WTC11 (cell line): ENCODE measurements around the gene LUC7L3. TPM values are rescaled to one million over a fixed set of nuclear protein-coding genes. Genes with fewer than 3 reads are reported as not detected.

Experiments used
- ATAC-seq: fragments of 200-7000 bp; cut with Tn5 transposase; 2 replicates; pipeline ENCODE4 v1.10.0; 2021; ENCODE audit warnings: mild to moderate bottlenecking, moderate library complexity
- CTCF ChIA-PET: fragments of 300-600 bp; sonication (Branson Sonifier 250); formaldehyde crosslinking; loops from one replicate; lab custom pipeline; 2021; ENCODE audit warnings: antibody characterized with exemption; lab: Charles Lee
- POLR2A ChIA-PET: fragments of 350-600 bp; sonication (Branson Sonifier 250); formaldehyde crosslinking; loops from one replicate; lab custom pipeline; 2021; ENCODE audit warnings: antibody characterized with exemption; lab: Charles Lee
- DNase-seq: peaks from one replicate; pipeline ENCODE4 v3.0.0; 2021; ENCODE audit warnings: low spot score
- H3K27ac Mint-ChIP-seq: 2 replicates; pipeline ENCODE4 v1.8.0; 2021; ENCODE audit warnings: mixed read lengths
- H3K27me3 Mint-ChIP-seq: 2 replicates; pipeline ENCODE4 v1.8.0; 2021; ENCODE audit warnings: low read depth, mild to moderate bottlenecking, moderate library complexity, mixed read lengths
- H3K36me3 Mint-ChIP-seq: 2 replicates; pipeline ENCODE4 v1.8.0; 2021; ENCODE audit warnings: mixed read lengths
- H3K4me1 Mint-ChIP-seq: 2 replicates; pipeline ENCODE4 v1.8.0; 2022; ENCODE audit warnings: mixed read lengths
- H3K4me3 Mint-ChIP-seq: 2 replicates; pipeline ENCODE4 v1.8.0; 2021; ENCODE audit warnings: mild to moderate bottlenecking, moderate library complexity, mixed read lengths
- H3K9me3 Mint-ChIP-seq: 2 replicates; pipeline ENCODE4 v1.8.0; 2021; ENCODE audit warnings: mixed read lengths
- JAZF1 ChIP-seq: fragments of 250-450 bp; sonication (Bioruptor Pico); IDR thresholded peaks from 2 replicates; pipeline ENCODE4 v1.9.0; 2021; ENCODE audit warnings: moderate library complexity, mild to moderate bottlenecking, inconsistent platforms
- KAT7 ChIP-seq: sonication (generic); formaldehyde crosslinking; IDR thresholded peaks from 2 replicates; pipeline ENCODE4 v1.8.1; 2023; ENCODE audit warnings: missing genetic modification reagents, mild to moderate bottlenecking, borderline replicate concordance
- MXD4 ChIP-seq: fragments of 250-450 bp; sonication (Bioruptor Pico); IDR thresholded peaks from 2 replicates; pipeline ENCODE4 v1.8.0; 2021; ENCODE audit warnings: mild to moderate bottlenecking, moderate library complexity, borderline replicate concordance
- MYBL2 ChIP-seq: sonication (generic); formaldehyde crosslinking; IDR thresholded peaks from 2 replicates; pipeline ENCODE4 v1.8.1; 2023; ENCODE audit warnings: mild to moderate bottlenecking, moderate library complexity, missing genetic modification reagents
- NFYB ChIP-seq: sonication (generic); formaldehyde crosslinking; conservative IDR thresholded peaks from 2 replicates; pipeline ENCODE4 v1.8.0; 2022; ENCODE audit warnings: low read depth, missing genetic modification reagents
- NR3C1 ChIP-seq: sonication (generic); formaldehyde crosslinking; conservative IDR thresholded peaks from 2 replicates; pipeline ENCODE4 v1.8.1; 2023; ENCODE audit warnings: low read depth, mild to moderate bottlenecking, missing genetic modification reagents
- OVOL2 ChIP-seq: fragments of 250-450 bp; sonication (Bioruptor Pico); IDR thresholded peaks from 2 replicates; pipeline ENCODE4 v1.9.0; 2021; ENCODE audit warnings: mild to moderate bottlenecking, borderline replicate concordance
- RORB ChIP-seq: fragments of 250-450 bp; sonication (Bioruptor Pico); IDR thresholded peaks from 2 replicates; pipeline ENCODE4 v1.9.0; 2021; ENCODE audit warnings: mild to moderate bottlenecking
- TEAD4 ChIP-seq: sonication (generic); formaldehyde crosslinking; IDR thresholded peaks from 2 replicates; pipeline ENCODE4 v1.8.0; 2022; ENCODE audit warnings: mild to moderate bottlenecking, missing genetic modification reagents
- ZNF263 ChIP-seq: sonication (generic); formaldehyde crosslinking; IDR thresholded peaks from 2 replicates; pipeline ENCODE4 v1.8.1; 2022; ENCODE audit warnings: low read depth, mild to moderate bottlenecking, moderate library complexity, missing genetic modification reagents
- total RNA-seq: library from RNA; stranded (reverse); gene quantifications from 3 replicates; pipeline ENCODE4 v1.2.3, GENCODE V29; 2021
- TF ChIP-seq, protein P1 (sequence below): sonication (generic); formaldehyde crosslinking; IDR thresholded peaks from 2 replicates; pipeline ENCODE4 v1.8.1; 2022; ENCODE audit warnings: low read depth, missing genetic modification reagents, borderline replicate concordance
- TF ChIP-seq, protein P2 (sequence below): sonication (generic); formaldehyde crosslinking; IDR thresholded peaks from 2 replicates; pipeline ENCODE4 v1.8.0; 2023; ENCODE audit warnings: missing genetic modification reagents
- TF ChIP-seq, protein P3 (sequence below): sonication (generic); formaldehyde crosslinking; IDR thresholded peaks from 2 replicates; pipeline ENCODE4 v1.8.0; 2022; ENCODE audit warnings: mild to moderate bottlenecking, missing genetic modification reagents
- TF ChIP-seq, protein P4 (sequence below): sonication (generic); formaldehyde crosslinking; IDR thresholded peaks from 2 replicates; pipeline ENCODE4 v1.8.0; 2022; ENCODE audit warnings: mild to moderate bottlenecking, missing genetic modification reagents
- TF ChIP-seq, protein P5 (sequence below): fragments of 250-450 bp; sonication (Bioruptor Pico); IDR thresholded peaks from 2 replicates; pipeline ENCODE4 v1.9.0; 2021; ENCODE audit warnings: moderate library complexity, mild to moderate bottlenecking, inconsistent platforms, borderline replicate concordance
- TF ChIP-seq, protein P6 (sequence below): fragments of 250-450 bp; sonication (Bioruptor Pico); IDR thresholded peaks from 2 replicates; pipeline ENCODE4 v1.9.0; 2021; ENCODE audit warnings: mild to moderate bottlenecking
- TF ChIP-seq, protein P7 (sequence below): sonication (generic); formaldehyde crosslinking; IDR thresholded peaks from 2 replicates; pipeline ENCODE4 v1.8.0; 2022; ENCODE audit warnings: mild to moderate bottlenecking, missing genetic modification reagents
- TF ChIP-seq, protein P8 (sequence below): fragments of 250-450 bp; sonication (Bioruptor Pico); conservative IDR thresholded peaks from 2 replicates; pipeline ENCODE4 v1.9.0; 2021; ENCODE audit warnings: mild to moderate bottlenecking
- TF ChIP-seq, protein P9 (sequence below): sonication (generic); formaldehyde crosslinking; IDR thresholded peaks from 2 replicates; pipeline ENCODE4 v1.8.1; 2023; ENCODE audit warnings: mild to moderate bottlenecking, missing genetic modification reagents, moderate library complexity

The LUC7L3 gene
- total RNA-seq, 1 experiment from 2014 or later, result 190 TPM

DNA sequence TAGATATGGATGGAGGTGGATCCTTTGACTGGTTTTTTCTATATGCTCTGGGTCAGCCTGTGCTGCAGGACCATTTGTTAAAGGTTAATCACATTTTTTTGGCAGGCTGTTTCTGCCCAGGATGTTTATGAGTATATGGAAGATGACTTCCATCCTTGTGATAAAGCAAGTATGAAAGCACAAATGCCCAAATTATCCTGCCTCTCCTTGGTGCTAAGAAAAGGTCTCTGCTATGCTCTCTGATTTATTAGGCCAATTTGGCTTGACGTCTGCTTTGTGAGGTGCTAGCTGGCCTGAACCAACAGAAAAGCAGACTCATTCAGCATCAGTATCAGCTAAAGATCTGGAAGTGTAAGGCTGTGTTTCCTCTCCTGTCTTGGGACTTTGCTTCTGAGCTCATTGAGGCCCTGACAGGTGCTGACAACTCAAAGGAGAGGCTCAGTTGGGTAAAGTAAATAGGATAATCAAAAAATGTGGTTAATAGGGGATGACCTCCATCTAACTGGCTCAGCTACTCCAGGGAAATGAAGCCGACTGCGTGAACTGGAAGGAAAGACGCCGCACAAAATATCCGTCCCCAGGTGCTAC, 26.9 kb upstream of the LUC7L3 start:
- ATAC-seq (no peak), DNase-seq (no peak)
- Mint-ChIP-seq H3K4me3 (no peak overlapping the region), H3K4me1 (peaks cover 12% of the 10 kb centered on the region), H3K27ac (no peak overlapping the region), H3K9me3 (no peaks in the 10 kb centered on the region), H3K36me3 (peaks cover 32% of the 10 kb centered on the region), H3K27me3 (no peaks in the 10 kb centered on the region)
- POLR2A ChIA-PET, result interaction anchor here (1.2 kb wide), 1 partner anchor 52 kb away, joined by 3 read pairs; no protein-coding TSS in a partner anchor
- CTCF ChIA-PET, result interaction anchor here (0.5 to 3.6 kb wide), 7 partner anchors 8 to 206 kb away, joined by 3 to 20 read pairs (median 4); no protein-coding TSS in a partner anchor
- no peak for TF ChIP-seq NFYB (CRISPR knock-in tag)
- TF ChIP-seq, protein P1, sequence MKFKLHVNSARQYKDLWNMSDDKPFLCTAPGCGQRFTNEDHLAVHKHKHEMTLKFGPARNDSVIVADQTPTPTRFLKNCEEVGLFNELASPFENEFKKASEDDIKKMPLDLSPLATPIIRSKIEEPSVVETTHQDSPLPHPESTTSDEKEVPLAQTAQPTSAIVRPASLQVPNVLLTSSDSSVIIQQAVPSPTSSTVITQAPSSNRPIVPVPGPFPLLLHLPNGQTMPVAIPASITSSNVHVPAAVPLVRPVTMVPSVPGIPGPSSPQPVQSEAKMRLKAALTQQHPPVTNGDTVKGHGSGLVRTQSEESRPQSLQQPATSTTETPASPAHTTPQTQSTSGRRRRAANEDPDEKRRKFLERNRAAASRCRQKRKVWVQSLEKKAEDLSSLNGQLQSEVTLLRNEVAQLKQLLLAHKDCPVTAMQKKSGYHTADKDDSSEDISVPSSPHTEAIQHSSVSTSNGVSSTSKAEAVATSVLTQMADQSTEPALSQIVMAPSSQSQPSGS (CRISPR knock-in tag), result no peak
- TF ChIP-seq, protein P2, sequence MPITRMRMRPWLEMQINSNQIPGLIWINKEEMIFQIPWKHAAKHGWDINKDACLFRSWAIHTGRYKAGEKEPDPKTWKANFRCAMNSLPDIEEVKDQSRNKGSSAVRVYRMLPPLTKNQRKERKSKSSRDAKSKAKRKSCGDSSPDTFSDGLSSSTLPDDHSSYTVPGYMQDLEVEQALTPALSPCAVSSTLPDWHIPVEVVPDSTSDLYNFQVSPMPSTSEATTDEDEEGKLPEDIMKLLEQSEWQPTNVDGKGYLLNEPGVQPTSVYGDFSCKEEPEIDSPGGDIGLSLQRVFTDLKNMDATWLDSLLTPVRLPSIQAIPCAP, result no peak
- TF ChIP-seq, protein P3, sequence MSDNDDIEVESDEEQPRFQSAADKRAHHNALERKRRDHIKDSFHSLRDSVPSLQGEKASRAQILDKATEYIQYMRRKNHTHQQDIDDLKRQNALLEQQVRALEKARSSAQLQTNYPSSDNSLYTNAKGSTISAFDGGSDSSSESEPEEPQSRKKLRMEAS (CRISPR knock-in tag), result no peak
- TF ChIP-seq, protein P4, sequence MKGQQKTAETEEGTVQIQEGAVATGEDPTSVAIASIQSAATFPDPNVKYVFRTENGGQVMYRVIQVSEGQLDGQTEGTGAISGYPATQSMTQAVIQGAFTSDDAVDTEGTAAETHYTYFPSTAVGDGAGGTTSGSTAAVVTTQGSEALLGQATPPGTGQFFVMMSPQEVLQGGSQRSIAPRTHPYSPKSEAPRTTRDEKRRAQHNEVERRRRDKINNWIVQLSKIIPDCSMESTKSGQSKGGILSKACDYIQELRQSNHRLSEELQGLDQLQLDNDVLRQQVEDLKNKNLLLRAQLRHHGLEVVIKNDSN (CRISPR knock-in tag), result no peak
- TF ChIP-seq, protein P5, sequence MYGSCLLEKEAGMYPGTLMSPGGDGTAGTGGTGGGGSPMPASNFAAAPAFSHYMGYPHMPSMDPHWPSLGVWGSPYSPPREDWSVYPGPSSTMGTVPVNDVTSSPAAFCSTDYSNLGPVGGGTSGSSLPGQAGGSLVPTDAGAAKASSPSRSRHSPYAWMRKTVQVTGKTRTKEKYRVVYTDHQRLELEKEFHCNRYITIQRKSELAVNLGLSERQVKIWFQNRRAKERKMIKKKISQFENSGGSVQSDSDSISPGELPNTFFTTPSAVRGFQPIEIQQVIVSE (CRISPR knock-in tag), result no peak
- no peak for TF ChIP-seq ZNF263 (CRISPR knock-in tag)
- TF ChIP-seq, protein P6, sequence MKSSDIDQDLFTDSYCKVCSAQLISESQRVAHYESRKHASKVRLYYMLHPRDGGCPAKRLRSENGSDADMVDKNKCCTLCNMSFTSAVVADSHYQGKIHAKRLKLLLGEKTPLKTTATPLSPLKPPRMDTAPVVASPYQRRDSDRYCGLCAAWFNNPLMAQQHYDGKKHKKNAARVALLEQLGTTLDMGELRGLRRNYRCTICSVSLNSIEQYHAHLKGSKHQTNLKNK (CRISPR knock-in tag), result no peak

DNA sequence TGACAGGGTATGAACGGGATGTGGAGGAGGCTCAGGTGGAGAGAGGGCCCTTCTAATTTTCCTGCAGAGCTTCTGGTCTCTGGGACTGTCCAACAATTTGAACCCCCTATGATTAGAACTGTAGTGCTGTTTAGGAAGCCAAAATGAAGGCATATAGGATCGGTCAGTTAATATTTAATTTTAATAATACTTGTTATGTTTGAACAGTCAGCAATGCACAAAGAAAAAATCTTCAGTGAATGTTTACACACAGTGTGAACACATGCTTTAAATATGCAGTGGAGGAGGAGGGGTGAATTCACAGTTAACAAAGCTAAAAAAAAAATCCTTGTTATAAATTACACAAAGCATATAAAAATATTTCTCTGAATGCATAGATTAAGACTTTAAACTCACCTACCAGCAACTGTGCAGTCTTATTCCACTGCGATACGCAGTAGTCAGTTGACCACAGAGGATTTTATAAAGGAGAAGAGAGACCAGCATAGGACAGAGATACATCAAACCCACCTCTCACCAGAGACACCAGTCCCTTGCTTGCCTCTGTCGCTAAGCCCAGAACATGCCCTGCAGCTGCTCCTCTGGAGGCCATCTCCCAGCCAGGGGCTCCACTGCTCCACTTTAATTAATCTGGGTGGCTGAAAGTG, 26.2 kb upstream of the LUC7L3 start:
- Mint-ChIP-seq H3K27me3 (no peaks in the 10 kb centered on the region), H3K4me1 (peaks cover 12% of the 10 kb centered on the region), H3K36me3 (peaks cover 37% of the 10 kb centered on the region), H3K27ac (no peak overlapping the region), H3K9me3 (no peaks in the 10 kb centered on the region), H3K4me3 (no peak overlapping the region)
- ChIA-PET POLR2A (no interaction called here), CTCF (interaction anchor here (0.5 to 3.6 kb wide), 6 partner anchors 9 to 193 kb away, joined by 3 to 20 read pairs (median 3); no protein-coding TSS in a partner anchor)
- ATAC-seq, result no peak
- DNase-seq, result no peak
- TF ChIP-seq, protein P7, sequence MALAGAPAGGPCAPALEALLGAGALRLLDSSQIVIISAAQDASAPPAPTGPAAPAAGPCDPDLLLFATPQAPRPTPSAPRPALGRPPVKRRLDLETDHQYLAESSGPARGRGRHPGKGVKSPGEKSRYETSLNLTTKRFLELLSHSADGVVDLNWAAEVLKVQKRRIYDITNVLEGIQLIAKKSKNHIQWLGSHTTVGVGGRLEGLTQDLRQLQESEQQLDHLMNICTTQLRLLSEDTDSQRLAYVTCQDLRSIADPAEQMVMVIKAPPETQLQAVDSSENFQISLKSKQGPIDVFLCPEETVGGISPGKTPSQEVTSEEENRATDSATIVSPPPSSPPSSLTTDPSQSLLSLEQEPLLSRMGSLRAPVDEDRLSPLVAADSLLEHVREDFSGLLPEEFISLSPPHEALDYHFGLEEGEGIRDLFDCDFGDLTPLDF, result no peak
- TF ChIP-seq JAZF1 (CRISPR knock-in tag) (no peak), RORB (CRISPR knock-in tag) (no peak), NR3C1 (CRISPR knock-in tag) (no peak)

DNA sequence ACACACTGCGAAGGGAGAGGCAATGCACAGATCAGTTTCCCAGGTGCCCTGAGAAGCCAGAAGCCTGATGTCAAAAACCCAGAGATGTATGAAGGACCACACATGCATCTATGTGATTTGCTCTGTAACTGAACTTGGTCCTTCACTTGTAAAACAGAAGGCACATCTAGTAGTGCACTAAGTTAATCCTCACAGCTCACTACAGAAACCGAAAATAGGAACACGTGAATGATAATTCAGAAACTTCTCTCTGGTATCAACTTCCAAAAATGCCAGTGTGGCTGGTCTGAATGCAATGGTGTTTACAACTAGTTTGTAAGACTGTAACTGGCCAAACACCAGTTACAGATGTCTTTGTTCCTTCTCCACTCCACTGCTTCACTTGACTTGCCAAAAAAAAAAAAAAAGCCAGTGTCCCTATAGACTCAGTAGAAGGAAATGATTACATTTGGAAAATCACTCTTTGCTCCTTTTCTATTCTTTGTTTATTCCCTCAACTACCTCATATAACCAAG, 23.0 kb upstream of the LUC7L3 start:
- Mint-ChIP-seq H3K9me3 (no peaks in the 10 kb centered on the region), H3K27ac (no peak overlapping the region), H3K36me3 (peaks cover 53% of the 10 kb centered on the region), H3K4me3 (no peak overlapping the region), H3K27me3 (no peaks in the 10 kb centered on the region), H3K4me1 (no peaks in the 10 kb centered on the region)
- DNase-seq, result no peak
- ChIA-PET CTCF (interaction anchor here (0.7 to 3.1 kb wide), 4 partner anchors 55 to 146 kb away, joined by 3 to 14 read pairs (median 4); no protein-coding TSS in a partner anchor), POLR2A (no interaction called here)
- ATAC-seq, result no peak
- TF ChIP-seq, protein P8, sequence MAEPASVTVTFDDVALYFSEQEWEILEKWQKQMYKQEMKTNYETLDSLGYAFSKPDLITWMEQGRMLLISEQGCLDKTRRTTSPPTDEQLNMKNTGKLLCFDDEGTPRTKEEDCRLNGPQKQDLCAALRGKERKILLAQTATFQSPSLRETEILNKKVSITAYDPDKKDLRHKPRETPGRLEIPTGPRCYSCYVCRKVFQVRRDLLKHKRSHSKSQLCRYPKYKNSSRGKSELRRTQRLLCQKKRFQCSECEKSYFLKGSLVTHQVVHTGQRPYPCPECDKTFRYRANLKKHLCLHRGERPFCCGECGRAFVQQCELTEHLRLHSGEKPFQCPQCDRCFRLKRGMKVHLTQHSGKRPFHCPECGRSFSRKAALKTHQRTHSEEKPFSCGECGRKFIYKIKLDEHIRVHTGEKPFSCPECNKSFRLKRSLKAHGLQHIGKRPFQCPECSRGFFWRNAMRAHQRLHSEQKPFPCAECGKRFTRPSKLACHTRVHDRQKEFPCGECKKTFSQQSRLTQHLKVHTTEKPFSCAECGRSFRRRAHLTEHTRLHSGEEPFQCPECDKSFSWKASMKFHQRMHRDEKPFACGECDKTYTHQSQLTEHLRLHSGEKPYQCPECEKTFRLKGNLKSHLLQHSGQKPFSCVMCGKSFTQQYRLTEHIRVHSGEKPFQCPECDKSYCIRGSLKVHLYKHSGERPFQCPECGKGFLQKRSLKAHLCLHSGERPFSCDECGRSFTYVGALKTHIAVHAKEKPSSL, result no peak
- no peak for TF ChIP-seq TEAD4 (CRISPR knock-in tag)
- TF ChIP-seq MYBL2 (CRISPR knock-in tag), result no peak
- TF ChIP-seq, protein P4 (CRISPR knock-in tag), result no peak
- TF ChIP-seq KAT7 (CRISPR knock-in tag), result no peak
- TF ChIP-seq, protein P9, sequence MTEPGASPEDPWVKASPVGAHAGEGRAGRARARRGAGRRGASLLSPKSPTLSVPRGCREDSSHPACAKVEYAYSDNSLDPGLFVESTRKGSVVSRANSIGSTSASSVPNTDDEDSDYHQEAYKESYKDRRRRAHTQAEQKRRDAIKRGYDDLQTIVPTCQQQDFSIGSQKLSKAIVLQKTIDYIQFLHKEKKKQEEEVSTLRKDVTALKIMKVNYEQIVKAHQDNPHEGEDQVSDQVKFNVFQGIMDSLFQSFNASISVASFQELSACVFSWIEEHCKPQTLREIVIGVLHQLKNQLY (CRISPR knock-in tag), result no peak
- no peak for TF ChIP-seq OVOL2 (CRISPR knock-in tag)
- TF ChIP-seq MXD4, result no peak
